GM19463 (cell line): Measurements from ENCODE around the gene ELOVL6.
"Not testable (repeated sequence)": the region's sequence is repeated elsewhere in the genome, so short reads cannot be mapped to it uniquely, and the experiment has no call there.

Experiments used
- ATAC-seq: cut with Tn5 transposase; IDR thresholded peaks from one replicate; pipeline ENCODE4 v1.9.1; 2021; ENCODE audit warnings: mild to moderate bottlenecking, moderate library complexity; ENCODE audit not compliant: unreplicated experiment

ELOVL6 gene

GRCh38 chr4:110163327-110164069, 34.9 kb downstream of the ELOVL6 start:
- ATAC-seq = no peak

GRCh38 chr4:110160618-110161017, 37.8 kb downstream of the ELOVL6 start:
- ATAC-seq = no peak

- no peak for ATAC-seq
Measured at GRCh38 chr4:110159541-110159940, 38.9 kb downstream of the ELOVL6 start.

DNA sequence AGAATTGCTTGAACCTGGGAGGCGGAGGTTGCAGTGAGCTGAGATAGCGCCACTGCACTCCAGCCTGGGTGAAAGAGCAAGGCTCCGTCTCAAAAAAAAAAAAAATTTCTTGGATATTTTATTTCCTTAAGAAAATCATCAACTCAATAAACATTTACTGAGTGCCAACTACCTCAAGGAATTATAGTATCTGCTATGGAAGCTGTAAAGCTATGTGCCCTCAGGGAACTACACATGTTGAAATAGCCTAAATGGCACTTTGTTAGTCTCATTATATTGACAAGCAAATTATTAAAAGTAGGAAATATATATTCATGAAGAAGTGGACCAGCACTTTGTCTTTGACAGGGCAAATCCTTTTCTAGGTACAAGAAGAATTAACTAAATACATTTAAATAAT, 40.8 kb downstream of the ELOVL6 start:
- no peak for ATAC-seq

- ATAC-seq = not testable (repeated sequence)
Measured at GRCh38 chr4:110157166-110157565, 41.2 kb downstream of the ELOVL6 start.

GRCh38 chr4:110156442-110156841, 42.0 kb downstream of the ELOVL6 start:
- ATAC-seq = no peak

DNA sequence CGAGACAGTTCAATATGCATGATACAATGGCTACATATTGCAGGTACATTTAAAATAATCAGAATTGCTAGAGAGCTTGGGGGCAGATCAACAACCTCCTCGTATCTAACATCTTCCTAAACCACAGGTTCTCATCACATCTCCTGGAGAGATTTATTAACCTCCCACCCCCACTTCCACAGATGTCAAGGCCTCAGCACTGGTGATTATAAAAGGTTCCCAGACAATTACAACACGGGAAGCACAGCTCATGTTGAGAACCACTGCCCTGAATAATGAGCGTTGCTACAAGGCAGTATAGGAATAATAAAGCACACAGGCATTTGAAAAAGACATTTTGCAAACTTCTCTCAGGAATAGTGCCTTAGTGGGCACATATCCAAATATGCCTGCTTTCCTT, 42.8 kb downstream of the ELOVL6 start:
- no peak for ATAC-seq

GRCh38 chr4:110154582-110154981, 43.8 kb downstream of the ELOVL6 start:
- ATAC-seq = no peak

DNA sequence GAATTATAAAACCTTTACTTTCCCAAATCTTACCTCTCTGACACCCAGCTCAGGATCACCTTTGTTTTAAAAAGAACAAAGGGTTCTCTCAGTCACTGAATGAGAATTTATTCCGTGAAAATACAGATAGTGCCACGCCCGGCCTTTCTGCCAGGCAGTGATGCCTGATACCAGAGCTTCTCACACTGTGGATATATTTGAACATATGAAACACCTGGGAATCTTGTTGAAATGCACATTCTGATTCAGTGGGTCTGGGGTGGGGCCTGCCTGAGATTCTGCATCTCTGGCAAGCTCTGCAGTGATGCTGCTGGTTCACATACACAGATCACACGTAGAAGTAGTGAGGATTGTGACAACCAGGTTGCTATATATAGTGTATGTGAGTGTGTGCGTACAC, 46.0 kb downstream of the ELOVL6 start:
- ATAC-seq = no peak

DNA sequence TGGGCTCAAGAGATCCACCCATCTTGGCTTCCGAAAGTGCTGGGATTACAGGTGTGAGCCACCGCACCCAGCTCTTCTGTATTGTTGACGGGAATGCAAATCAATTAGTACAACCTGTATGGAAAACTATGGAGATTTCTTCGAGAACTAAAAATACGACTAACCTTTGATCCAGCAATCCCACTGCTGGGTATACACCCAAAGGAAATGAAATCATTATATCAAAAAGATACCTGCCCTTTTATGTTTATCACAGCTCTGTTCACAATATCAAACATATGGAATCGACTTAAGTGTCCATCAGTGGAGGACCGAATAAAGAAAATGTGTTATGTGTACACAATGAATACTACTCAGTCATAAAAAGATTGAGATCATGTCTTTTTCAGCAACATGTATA, 49.3 kb downstream of the ELOVL6 start:
- ATAC-seq = no peak

DNA sequence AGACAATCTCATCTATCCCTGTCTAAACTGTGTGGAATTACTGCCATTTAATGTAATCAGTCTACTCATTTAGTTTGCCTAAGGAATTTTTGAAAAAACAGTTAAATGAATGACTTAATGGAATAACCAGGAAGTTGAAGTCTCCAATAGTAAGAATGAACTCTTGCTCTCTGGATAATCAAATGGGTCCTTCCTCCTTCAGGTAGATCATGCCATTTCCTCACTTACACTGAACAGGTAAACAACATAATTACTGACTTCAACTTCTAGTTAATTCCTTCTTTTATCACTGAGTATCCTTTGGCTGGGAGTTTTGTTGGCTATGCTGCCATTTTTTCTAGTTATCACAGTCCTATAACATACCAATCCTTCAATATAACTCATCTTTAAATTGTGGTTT, 56.0 kb downstream of the ELOVL6 start:
- no peak for ATAC-seq

DNA sequence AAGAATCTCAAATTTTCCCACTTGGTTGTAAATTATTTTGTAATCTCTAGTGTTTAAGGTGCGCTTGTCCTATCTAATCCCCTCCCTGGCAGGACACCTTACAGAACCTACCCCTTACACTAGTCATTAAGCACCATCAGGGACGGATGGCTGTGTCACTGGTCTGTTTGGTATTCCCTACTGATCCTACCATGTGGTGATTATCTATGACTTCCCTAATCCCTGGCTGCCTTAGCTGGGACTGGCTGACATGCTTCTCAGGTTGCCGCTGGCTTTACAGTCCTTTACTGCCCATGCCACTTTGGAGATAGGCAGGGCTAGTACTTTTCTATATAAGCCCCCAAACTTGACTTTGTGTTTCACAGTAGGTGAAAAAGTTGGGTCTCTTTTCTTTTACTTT, 58.6 kb downstream of the ELOVL6 start:
- no peak for ATAC-seq

DNA sequence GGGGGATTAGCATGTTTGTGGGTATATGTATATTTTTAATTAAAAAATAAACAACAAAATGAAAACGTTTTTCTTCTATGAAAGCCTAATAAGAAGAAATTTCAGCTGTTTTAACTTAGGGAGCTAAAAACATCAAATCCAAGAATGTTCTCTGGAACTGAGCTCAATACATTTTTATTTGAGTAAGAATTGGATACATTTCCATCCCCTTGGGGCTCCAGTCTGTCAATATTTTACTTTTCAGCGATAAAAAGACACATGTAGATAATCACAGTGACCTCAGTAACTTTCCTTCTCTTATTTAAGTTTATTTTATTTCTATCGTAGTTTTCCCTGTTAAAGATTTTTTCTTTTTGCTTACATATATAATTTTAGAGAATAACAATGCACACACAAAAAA, 59.3 kb downstream of the ELOVL6 start:
- ATAC-seq = no peak

- ATAC-seq = no peak
Measured at GRCh38 chr4:110138551-110138950, 59.9 kb downstream of the ELOVL6 start.

- ATAC-seq = no peak
Measured at GRCh38 chr4:110137829-110138228, 60.6 kb downstream of the ELOVL6 start.

DNA sequence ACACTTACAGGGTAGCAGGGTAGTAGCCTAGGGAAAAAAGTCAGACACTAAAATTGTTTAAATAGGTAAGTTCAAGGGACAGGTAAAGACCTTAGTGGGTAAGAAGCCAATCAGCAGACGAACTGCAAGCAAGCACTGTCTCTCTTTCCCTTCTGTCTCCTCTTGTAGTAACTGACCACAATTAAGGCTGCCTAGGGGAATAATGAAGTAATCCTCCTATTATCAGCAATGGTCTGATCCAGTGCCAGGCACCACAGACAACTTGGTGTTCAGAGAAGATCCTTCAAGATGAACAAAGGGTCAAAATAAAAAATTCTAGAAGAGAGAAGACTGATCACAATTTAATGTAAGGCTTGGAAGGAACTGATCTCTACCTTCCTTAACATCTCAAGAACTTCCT, 62.9 kb downstream of the ELOVL6 start:
- ATAC-seq = no peak

DNA sequence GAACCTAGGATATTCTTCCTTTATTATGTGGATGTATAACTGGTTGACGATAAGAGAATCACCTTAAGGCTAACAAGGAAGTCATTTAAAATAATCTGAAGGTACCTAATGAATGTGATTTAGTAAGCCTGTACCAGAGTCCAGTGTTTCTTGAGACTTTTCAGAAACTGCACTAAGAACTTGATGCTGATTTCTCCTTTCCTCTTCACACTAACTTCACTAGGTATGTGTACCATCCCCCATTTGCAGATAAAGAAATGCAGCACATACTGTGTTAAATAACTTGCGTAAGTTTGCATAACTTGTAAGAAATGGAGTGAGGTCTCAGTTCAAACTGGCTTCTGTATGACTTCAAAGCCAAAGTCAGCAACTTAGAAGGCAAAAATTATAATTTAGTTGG, 63.3 kb downstream of the ELOVL6 start:
- no peak for ATAC-seq

- ATAC-seq = no peak
Measured at GRCh38 chr4:110134269-110134869, 64.0 kb downstream of the ELOVL6 start.

DNA sequence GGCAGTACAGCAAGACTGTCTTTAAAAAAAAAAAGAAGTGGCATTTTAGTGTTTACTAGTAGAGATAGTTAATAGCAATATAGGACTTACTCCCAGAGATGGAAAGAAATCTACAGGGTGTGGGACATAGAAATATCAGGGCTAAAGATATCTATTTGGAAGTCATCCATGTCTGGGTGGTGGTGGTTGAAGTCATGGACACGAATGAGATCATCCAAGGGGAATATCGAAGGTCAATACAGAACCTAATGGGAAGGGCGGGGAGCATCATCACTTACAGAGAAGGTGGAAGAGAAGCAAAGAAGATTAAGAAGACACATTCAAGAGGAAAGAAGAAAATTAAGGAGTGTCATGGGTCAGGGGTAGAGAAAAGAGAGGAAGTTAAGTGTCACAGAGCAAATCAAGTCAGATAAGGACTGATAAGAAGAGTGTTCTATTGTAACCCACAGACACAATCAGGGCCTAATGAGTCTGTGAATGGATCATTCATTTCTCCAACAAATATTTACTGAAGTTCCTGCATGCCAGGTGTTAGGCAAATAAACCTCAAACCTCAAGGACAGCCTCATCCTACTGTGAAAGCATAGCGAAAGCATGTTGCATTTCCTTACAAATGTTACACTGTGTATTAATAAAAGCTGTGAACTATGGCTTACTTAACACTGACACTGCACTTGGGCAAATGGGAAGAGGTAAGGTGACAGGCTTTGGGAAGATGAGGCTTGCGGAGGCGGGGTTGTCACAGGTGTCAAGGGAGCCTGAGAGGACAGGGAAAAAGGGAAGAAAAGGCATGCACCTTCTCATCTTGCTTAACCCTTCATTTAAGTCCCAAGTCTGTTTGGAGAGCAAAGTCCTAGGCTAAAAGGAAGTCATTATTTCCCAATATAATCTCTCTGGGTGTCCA, 65.3 kb downstream of the ELOVL6 start:
- ATAC-seq = no peak

DNA sequence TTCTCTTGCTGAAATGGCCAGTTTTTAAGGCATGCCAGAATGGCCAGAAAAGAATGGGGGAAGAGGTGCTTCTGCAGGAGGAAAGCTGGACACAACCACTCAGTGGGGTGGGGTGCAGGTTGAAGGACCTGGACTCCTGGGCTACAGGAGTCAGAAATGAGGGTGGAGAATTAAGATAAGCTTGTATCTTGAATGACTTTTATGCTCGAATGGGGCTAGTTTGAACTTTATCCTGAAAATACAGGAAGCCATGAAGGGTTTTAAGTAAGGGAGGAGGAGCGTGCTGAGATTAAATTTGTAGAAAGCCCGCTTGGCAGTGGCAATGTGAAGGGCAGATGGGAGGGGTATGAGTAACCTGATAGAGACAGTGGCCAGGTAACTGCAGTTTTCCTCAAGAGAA, 66.5 kb downstream of the ELOVL6 start:
- ATAC-seq = no peak

GRCh38 chr4:110130576-110131358, 67.6 kb downstream of the ELOVL6 start:
- ATAC-seq = no peak
